B cell (primary cell): ENCODE data around the gene RCN2. TPM values are rescaled to one million over a fixed set of nuclear protein-coding genes. Genes with fewer than 3 reads are reported as not detected.

Experiments used
- ATAC-seq: fragments of 200-7000 bp; cut with Tn5 transposase; one replicate; pipeline ENCODE4 v1.10.0; 2021; ENCODE audit warnings: low read depth, mild to moderate bottlenecking, moderate number of reproducible peaks, moderate library complexity
- CTCF ChIA-PET: fragments of 350-600 bp; sonication (Branson Sonifier 250); formaldehyde crosslinking; loops from one replicate; lab custom pipeline; 2021; ENCODE audit warnings: antibody characterized with exemption, inconsistent platforms; lab: Charles Lee
- POLR2A ChIA-PET: fragments of 350-600 bp; sonication (Branson Sonifier 250); formaldehyde crosslinking; loops from one replicate; lab custom pipeline; 2021; ENCODE audit warnings: antibody characterized with exemption; lab: Charles Lee
- DNase-seq: peaks from one replicate; pipeline ENCODE4 v3.0.0; 2013
- H2AFZ ChIP-seq: 2 replicates; pipeline ENCODE4 v1.6.1; 2012; ENCODE audit warnings: mild to moderate bottlenecking, low read depth, low read length; ENCODE audit not compliant: insufficient read depth, poor library complexity, severe bottlenecking
- H3K27ac ChIP-seq, 2 donors: 1 replicate in 1 of 2; 2 replicates in 1 of 2; pipeline ENCODE4 v1.5.1; 2012 to 2013; ENCODE audit warnings: low read length in 2 of 2, mild to moderate bottlenecking in 2 of 2, moderate library complexity in 1 of 2
- H3K27me3 ChIP-seq, 4 experiments: fragments of 200-600 bp in 1 of 4; sonication (generic) in 1 of 4; replicated peaks in 1 of 4; 1 replicate in 2 of 4; 2 replicates in 2 of 4; pipeline versions ENCODE4 v1.6.1 to v1.7.0; 2013 to 2016; ENCODE audit warnings: low read length in 3 of 4, mild to moderate bottlenecking in 2 of 4, mixed read lengths in 1 of 4, moderate library complexity in 1 of 4; ENCODE audit not compliant: insufficient read depth in 4 of 4, control insufficient read depth in 3 of 4; ENCODE audit errors: control extremely low read depth in 1 of 4
- H3K36me3 ChIP-seq, 2 experiments: replicated peaks in 1 of 2; 1 replicate in 1 of 2; 2 replicates in 1 of 2; pipeline versions ENCODE4 v1.6.1 to v1.7.1; 2013; ENCODE audit warnings: low read length in 1 of 2; ENCODE audit not compliant: insufficient read depth in 2 of 2, control insufficient read depth in 1 of 2; ENCODE audit errors: control extremely low read depth in 1 of 2, extremely low read depth in 1 of 2
- H3K4me1 ChIP-seq, 2 donors: fragments of 200-600 bp in 1 of 2; sonication (generic) in 1 of 2; 1 replicate in 1 of 2; 2 replicates in 1 of 2; pipeline versions ENCODE4 v1.5.1 to v1.6.1; 2013 to 2017; ENCODE audit warnings: low read length in 2 of 2; ENCODE audit not compliant: control insufficient read depth in 2 of 2, insufficient read depth in 2 of 2
- H3K4me2 ChIP-seq: replicated peaks from 2 replicates; pipeline ENCODE3; 2012; ENCODE audit warnings: mild to moderate bottlenecking, low read depth, low read length; ENCODE audit not compliant: poor library complexity, severe bottlenecking
- H3K4me3 ChIP-seq, 5 experiments: fragments of 200-600 bp in 1 of 5; sonication (generic) in 1 of 5; 1 replicate in 3 of 5; 2 replicates in 2 of 5; pipeline versions ENCODE4 v1.5.1 to v1.7.0; 2011 to 2016; ENCODE audit warnings: low read length in 4 of 5, mild to moderate bottlenecking in 4 of 5, low read depth in 2 of 5, control low read depth in 1 of 5, moderate library complexity in 1 of 5; ENCODE audit not compliant: insufficient read depth in 1 of 5; ENCODE audit errors: control extremely low read depth in 1 of 5, extremely low read depth in 1 of 5
- H3K79me2 ChIP-seq: fragments of 200-600 bp; sonication (generic); one replicate; pipeline ENCODE4 v1.6.0; 2016; ENCODE audit warnings: low read length; ENCODE audit not compliant: control insufficient read depth, insufficient read depth
- H3K9ac ChIP-seq: fragments of 200-600 bp; sonication (generic); 2 replicates; pipeline ENCODE4 v1.6.1; 2017; ENCODE audit warnings: mild to moderate bottlenecking, low read length, moderate library complexity
- H3K9me3 ChIP-seq, 3 donors: one replicate each; pipeline versions ENCODE4 v1.6.1 to v1.7.1; 2013; ENCODE audit warnings: low read length in 2 of 3; ENCODE audit not compliant: control insufficient read depth in 2 of 3, insufficient read depth in 1 of 3; ENCODE audit errors: control extremely low read depth in 1 of 3
- H4K20me1 ChIP-seq: 2 replicates; pipeline ENCODE4 v1.6.0; 2012; ENCODE audit warnings: mild to moderate bottlenecking, low read length; ENCODE audit not compliant: insufficient read depth, control insufficient read depth, poor library complexity, severe bottlenecking
- H3K27ac Mint-ChIP-seq: one replicate; pipeline ENCODE4 v1.8.0; 2021; ENCODE audit warnings: mixed read lengths
- H3K27me3 Mint-ChIP-seq: one replicate; pipeline ENCODE4 v1.8.0; 2021; ENCODE audit warnings: mixed read lengths
- H3K4me1 Mint-ChIP-seq: one replicate; pipeline ENCODE4 v1.8.0; 2021; ENCODE audit warnings: mixed read lengths
- H3K4me3 Mint-ChIP-seq: one replicate; pipeline ENCODE4 v1.8.0; 2021; ENCODE audit warnings: mixed read lengths
- H3K9me3 Mint-ChIP-seq: one replicate; pipeline ENCODE4 v1.8.0; 2022; ENCODE audit warnings: mixed read lengths; ENCODE audit not compliant: insufficient read depth
- EZH2 ChIP-seq: IDR thresholded peaks from 2 replicates; pipeline ENCODE4 v1.6.1; 2012; ENCODE audit warnings: borderline replicate concordance, low read depth, mild to moderate bottlenecking, moderate library complexity, low read length; ENCODE audit not compliant: insufficient read depth, poor library complexity, severe bottlenecking
- WGBS: methylation state at CpG from one replicate; pipeline ENCODE4 v1.1.5; 2013; ENCODE audit warnings: missing lambda C conversion rate; ENCODE audit not compliant: insufficient coverage; 5-methylcytosine and 5-hydroxymethylcytosine counted together
- intact Hi-C: fragments of 100-400 bp; cut with micrococcal nuclease; formaldehyde crosslinking; loops from one replicate; pipeline ENCODE4 v1.10.0; 2022
- polyA plus RNA-seq: library from polyadenylated mRNA; depleted of rRNA; stranded (reverse); fragments of >200 nt; gene quantifications from 2 replicates; pipeline ENCODE4 v1.2.3, GENCODE V29; 2012
- small RNA-seq: library from RNA; depleted of rRNA; stranded (forward); fragments of <200 nt; gene quantifications from one replicate; pipeline ENCODE3, GENCODE V24; 2012; ENCODE audit warnings: low replicate concordance, low read depth; ENCODE audit not compliant: insufficient read length
- total RNA-seq, 2 donors: library from RNA; stranded (reverse); fragments of 120-200 nt in 1 of 2; gene quantifications; 1 replicate in 1 of 2; 2 replicates in 1 of 2; pipeline versions ENCODE4 v1.2.3 to v1.2.4, GENCODE V29; 2013 to 2022
- TF ChIP-seq, protein P1 (sequence below): fragments of 200-600 bp; IDR thresholded peaks from one replicate; pipeline ENCODE4 v1.8.0; 2022; ENCODE audit warnings: antibody characterized with exemption, mild to moderate bottlenecking

RCN2 gene
- total and polyA plus RNA-seq, 2 donors (not counting 1 experiment from before 2014, with no cell fraction given), result 16.7 to 27.8 TPM

DNA sequence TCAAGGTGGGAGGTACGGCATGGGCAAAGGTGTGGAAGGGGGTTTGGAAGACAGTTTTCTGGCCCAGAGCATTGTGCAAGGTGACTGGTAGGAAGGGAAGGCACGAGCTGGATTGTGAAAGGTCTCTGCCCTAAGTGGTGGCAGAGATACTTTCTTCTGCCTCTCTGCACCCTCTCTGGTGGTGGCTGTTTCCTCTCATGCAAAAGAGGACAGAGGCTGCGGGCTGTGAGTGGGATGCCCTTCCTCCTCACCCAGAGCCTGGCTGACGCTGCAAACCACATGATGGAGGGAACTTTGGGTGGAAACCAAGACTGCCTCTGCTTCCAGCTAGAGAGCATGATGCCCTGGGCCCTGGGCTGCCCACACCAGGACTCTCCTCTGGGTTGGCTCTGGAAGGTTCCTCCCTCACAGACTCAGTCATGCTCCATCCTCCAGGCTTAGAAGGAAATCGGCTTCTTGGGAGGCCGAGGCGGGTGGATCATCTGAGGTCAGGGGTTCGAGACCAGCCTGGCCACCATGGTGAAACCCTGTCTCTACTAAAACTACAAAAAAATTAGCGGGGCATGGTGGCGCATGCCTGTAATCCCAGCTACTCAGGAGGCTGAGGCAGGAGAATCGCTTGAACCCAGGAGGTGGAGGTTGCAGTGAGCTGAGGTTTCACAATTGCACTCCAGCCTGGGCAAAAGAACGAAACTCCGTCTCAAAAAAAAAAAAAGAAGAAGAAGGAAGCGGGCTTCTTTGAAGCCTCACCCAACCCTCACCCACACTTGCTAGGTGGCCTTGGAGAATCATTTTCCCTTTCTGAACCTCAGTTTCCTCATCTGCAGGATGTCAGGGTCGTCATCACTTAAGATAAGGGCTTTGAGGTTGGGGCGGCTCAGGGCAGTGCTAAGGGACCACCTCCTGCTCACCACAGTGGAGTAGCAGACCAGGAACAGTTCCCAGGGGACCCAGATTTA lies 71.7 kb downstream of the RCN2 start:
- peak overlapping the region; percentile 80 for H3K4me3 Mint-ChIP-seq
- H3K9me3 Mint-ChIP-seq, result peaks cover 3% of the 10 kb centered on the region
- peaks cover 53% of the 10 kb centered on the region for H3K4me1 Mint-ChIP-seq
- peak overlapping the region in 2 of 5 experiments; percentile 6 to 21 for H3K4me3 ChIP-seq
- ATAC-seq (peak; percentile 89), DNase-seq (peak; percentile 78)
- no peaks in the 10 kb centered on the region for H3K27me3 Mint-ChIP-seq
- H4K20me1 ChIP-seq, result peaks cover 85% of the 10 kb centered on the region
- H3K27ac Mint-ChIP-seq, result peak overlapping the region; percentile 84
- H3K36me3 ChIP-seq, result peaks cover 4 to 33% of the 10 kb centered on the region in 2 experiments
- TF ChIP-seq, protein P1, sequence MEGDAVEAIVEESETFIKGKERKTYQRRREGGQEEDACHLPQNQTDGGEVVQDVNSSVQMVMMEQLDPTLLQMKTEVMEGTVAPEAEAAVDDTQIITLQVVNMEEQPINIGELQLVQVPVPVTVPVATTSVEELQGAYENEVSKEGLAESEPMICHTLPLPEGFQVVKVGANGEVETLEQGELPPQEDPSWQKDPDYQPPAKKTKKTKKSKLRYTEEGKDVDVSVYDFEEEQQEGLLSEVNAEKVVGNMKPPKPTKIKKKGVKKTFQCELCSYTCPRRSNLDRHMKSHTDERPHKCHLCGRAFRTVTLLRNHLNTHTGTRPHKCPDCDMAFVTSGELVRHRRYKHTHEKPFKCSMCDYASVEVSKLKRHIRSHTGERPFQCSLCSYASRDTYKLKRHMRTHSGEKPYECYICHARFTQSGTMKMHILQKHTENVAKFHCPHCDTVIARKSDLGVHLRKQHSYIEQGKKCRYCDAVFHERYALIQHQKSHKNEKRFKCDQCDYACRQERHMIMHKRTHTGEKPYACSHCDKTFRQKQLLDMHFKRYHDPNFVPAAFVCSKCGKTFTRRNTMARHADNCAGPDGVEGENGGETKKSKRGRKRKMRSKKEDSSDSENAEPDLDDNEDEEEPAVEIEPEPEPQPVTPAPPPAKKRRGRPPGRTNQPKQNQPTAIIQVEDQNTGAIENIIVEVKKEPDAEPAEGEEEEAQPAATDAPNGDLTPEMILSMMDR, result no peak
- TF ChIP-seq EZH2, result no peak
- intact Hi-C loops, result loop anchor here (1.0 kb wide), 1 partner anchor 11 kb away; no protein-coding TSS in a partner anchor
- POLR2A ChIA-PET, result interaction anchor here (0.7 kb wide), 1 partner anchor 10 kb away, joined by 3 read pairs; no protein-coding TSS in a partner anchor
- peak overlapping the region; percentile 7 for H3K9ac ChIP-seq
- H3K27ac ChIP-seq, result peak overlapping the region; percentile 23 to 44
- 55% methylated on average over 8 of the region's 16 CpGs for WGBS
- H3K4me2 ChIP-seq, result peak overlapping the region; percentile 63
- peaks cover 0 to 4% (median 0%) of the 10 kb centered on the region in 3 donors for H3K9me3 ChIP-seq
- peaks cover 87% of the 10 kb centered on the region for H3K79me2 ChIP-seq
- H3K27me3 ChIP-seq, result no peaks in the 10 kb centered on the region
- CTCF ChIA-PET, result interaction anchor here (0.6 to 2.3 kb wide), 3 partner anchors 21 to 32 kb away, joined by 3 to 8 read pairs (median 4); no protein-coding TSS in a partner anchor
- H3K4me1 ChIP-seq, result peaks cover 38 to 49% of the 10 kb centered on the region in 2 donors
- H2AFZ ChIP-seq, result no peak overlapping the region

Small RNAs within 50 kb of the gene (small RNA-seq; reads per million reads assigned to genes)
- gene RN7SL278P, result not detected

Other genes with a start within 250 kb of the RCN2 start
- gene SCAPER, start 26.4 kb upstream of the RCN2 start, total RNA-seq, result 59.5 and 61.6 TPM in 2 replicates
- 7.1 and 8.3 TPM in 2 replicates for gene SCAPER, start 26.4 kb upstream of the RCN2 start, polyA plus RNA-seq
- gene PSTPIP1, start 63.4 kb downstream of the RCN2 start, total RNA-seq, result 67.1 and 69.0 TPM in 2 replicates
- 69.2 and 79.3 TPM in 2 replicates for gene PSTPIP1, start 63.4 kb downstream of the RCN2 start, polyA plus RNA-seq
- 109 TPM in 2 replicates for gene TSPAN3, start 139.4 kb downstream of the RCN2 start, total RNA-seq
- 130 and 161 TPM in 2 replicates for gene TSPAN3, start 139.4 kb downstream of the RCN2 start, polyA plus RNA-seq